DOHH2 (cell line): ENCODE measurements around the gene HK2.

Experiments
- CTCF ChIP-seq: fragments of 200-600 bp; sonication (generic); IDR thresholded peaks from one replicate; pipeline ENCODE4 v1.5.1; 2014; ENCODE audit warnings: antibody characterized with exemption, mild to moderate bottlenecking, low read depth, low read length; ENCODE audit not compliant: poor library complexity, severe bottlenecking
- EZH2phosphoT487 ChIP-seq: fragments of 200-600 bp; sonication (generic); IDR thresholded peaks from 2 replicates; pipeline ENCODE4 v1.6.1; 2017; ENCODE audit warnings: borderline replicate concordance, mild to moderate bottlenecking, antibody characterized with exemption, low read length, moderate library complexity, mixed read lengths

- TF ChIP-seq CTCF (no peak), EZH2phosphoT487 (no peak)
Observed at GRCh38 chr2:74821177-74822126, 12.5 kb upstream of the HK2 start.
